K562 (cell line): ENCODE results near the gene CTPS2. TPM values are rescaled to one million over a fixed set of nuclear protein-coding genes. Genes with fewer than 3 reads are reported as not detected.

Experiments used
- ATAC-seq: fragments of 200-7000 bp; cut with Tn5 transposase; 3 replicates; pipeline ENCODE4 v1.9.1; 2020; ENCODE audit warnings: moderate library complexity
- BruUV-seq: library from RNA; stranded (reverse); fragments of 400-500 nt; replicated peaks from 2 replicates; lab custom pipeline; 2021; lab: Mats Ljungman, UMichigan
- CTCF ChIA-PET: fragments of 300-600 bp; formaldehyde crosslinking; extraction: SDS; loops from one replicate; lab custom pipeline; 2021; ENCODE audit warnings: low intra/inter-chr PET ratio; lab: Yijun Ruan, JAX
- POLR2A ChIA-PET: fragments of 300-600, 350-650 bp; sonication (Branson Sonifier 250); formaldehyde crosslinking; extraction: SDS; loops from one replicate; lab custom pipeline; 2021; ENCODE audit warnings: antibody characterized with exemption, inconsistent platforms; lab: Yijun Ruan, JAX
- DNase-seq, 4 experiments: peaks; one replicate each; pipeline versions ENCODE4 v3.0.0 to v3.0.0-alpha.2; 2011 to 2018; ENCODE audit warnings: low spot score in 3 of 4, mixed read lengths in 3 of 4; ENCODE audit errors: extremely low read depth in 1 of 4
- FAIRE-seq: peaks from 2 replicates; lab custom pipeline; 2011; peaks lifted over from hg19 to GRCh38; lab: Jason Lieb, UNC
- H2AFZ ChIP-seq: 2 replicates; pipeline ENCODE4 v1.6.0; 2011; ENCODE audit warnings: low read depth, low read length, control low read depth, inconsistent platforms
- H3K27ac ChIP-seq: fragments of 200-600 bp; 3 replicates; pipeline ENCODE4 v1.8.0; 2011; ENCODE audit warnings: low read depth, mild to moderate bottlenecking, control low read depth, inconsistent platforms, low read length, moderate library complexity, mixed read lengths; ENCODE audit errors: extremely low read depth
- H3K27me3 ChIP-seq, 2 experiments: fragments of 300-600 bp in 1 of 2; 2 replicates in 1 of 2; 3 replicates in 1 of 2; pipeline versions ENCODE4 v1.6.0 to v1.8.0; 2011; ENCODE audit warnings: inconsistent platforms in 2 of 2, low read length in 2 of 2, mild to moderate bottlenecking in 1 of 2, mixed read lengths in 1 of 2, moderate library complexity in 1 of 2; ENCODE audit not compliant: control insufficient read depth in 2 of 2, insufficient read depth in 2 of 2
- H3K36me3 ChIP-seq: fragments of 300-600 bp; 3 replicates; pipeline ENCODE4 v1.8.0; 2011; ENCODE audit warnings: mild to moderate bottlenecking, low read length, inconsistent platforms; ENCODE audit not compliant: control insufficient read depth, insufficient read depth
- H3K4me1 ChIP-seq, 2 experiments: fragments of 200-600 bp in 1 of 2; replicated peaks in 1 of 2; 2 replicates in 1 of 2; 3 replicates in 1 of 2; pipeline versions ENCODE4 v1.5.1 to v1.8.0; 2011; ENCODE audit warnings: inconsistent platforms in 2 of 2, low read length in 2 of 2, mild to moderate bottlenecking in 1 of 2, mixed read lengths in 1 of 2, moderate library complexity in 1 of 2; ENCODE audit not compliant: control insufficient read depth in 2 of 2, insufficient read depth in 2 of 2
- H3K4me2 ChIP-seq: 2 replicates; pipeline ENCODE4 v1.6.1; 2011; ENCODE audit warnings: low read length, control low read depth, inconsistent platforms, mixed read lengths; ENCODE audit not compliant: insufficient read depth
- H3K4me3 ChIP-seq: fragments of 200-600 bp; sonication (generic), shearing (Covaris generic); 2 replicates; pipeline ENCODE4 v1.5.1; 2016; ENCODE audit warnings: control low read depth, inconsistent platforms
- H3K79me2 ChIP-seq: fragments of 200-600 bp; 3 replicates; pipeline ENCODE4 v1.8.0; 2011; ENCODE audit warnings: low read length, inconsistent platforms; ENCODE audit not compliant: control insufficient read depth, insufficient read depth
- H3K9ac ChIP-seq, 2 experiments: 2 replicates each; pipeline versions ENCODE4 v1.6.0 to v1.6.1; 2011; ENCODE audit warnings: low read depth in 2 of 2, low read length in 2 of 2, control low read depth in 1 of 2, inconsistent platforms in 1 of 2, mild to moderate bottlenecking in 1 of 2, mixed read lengths in 1 of 2; ENCODE audit not compliant: insufficient read depth in 1 of 2
- H3K9me1 ChIP-seq: one replicate; pipeline ENCODE4 v1.6.0; 2011; ENCODE audit warnings: inconsistent platforms, mild to moderate bottlenecking, low read length, moderate library complexity; ENCODE audit not compliant: control insufficient read depth, insufficient read depth
- H3K9me3 ChIP-seq: replicated peaks from 2 replicates; pipeline ENCODE4 v1.5.1; 2011; ENCODE audit warnings: low read depth, low read length, inconsistent platforms; ENCODE audit not compliant: control insufficient read depth, insufficient read depth
- H4K20me1 ChIP-seq: replicated peaks from 2 replicates; pipeline ENCODE4 v1.6.1; 2011; ENCODE audit warnings: low read length, inconsistent platforms, mixed read lengths; ENCODE audit not compliant: control insufficient read depth, insufficient read depth
- ASH1L ChIP-seq: fragments of 450-650 bp; IDR thresholded peaks from 2 replicates; pipeline ENCODE4 v1.6.1; 2018; ENCODE audit warnings: borderline replicate concordance, mild to moderate bottlenecking, low read depth; ENCODE audit not compliant: partially characterized antibody
- BCL6 ChIP-seq: fragments of 250-450 bp; sonication (Bioruptor Pico); IDR thresholded peaks from 2 replicates; pipeline ENCODE4 v1.4.0; 2020
- BRD9 ChIP-seq: fragments of 450-650 bp; IDR thresholded peaks from 2 replicates; pipeline ENCODE4 v1.6.1; 2018; ENCODE audit warnings: low read depth; ENCODE audit not compliant: partially characterized antibody
- CBX5 ChIP-seq: IDR thresholded peaks from 2 replicates; pipeline ENCODE4 v1.6.1; 2014; ENCODE audit warnings: low read depth, borderline replicate concordance
- IRF9 ChIP-seq: fragments of 450-650 bp; IDR thresholded peaks from 2 replicates; pipeline ENCODE4 v1.6.1; 2016; ENCODE audit warnings: missing biosample characterization, missing genetic modification characterization
- PPARD ChIP-seq: fragments of 250-450 bp; sonication (Bioruptor Pico); IDR thresholded peaks from 2 replicates; pipeline ENCODE4 v1.8.0; 2022; ENCODE audit warnings: inconsistent platforms, mild to moderate bottlenecking, moderate library complexity
- PTRF ChIP-seq: fragments of 450-650 bp; IDR thresholded peaks from 2 replicates; pipeline ENCODE4 v1.6.1; 2016; ENCODE audit warnings: mild to moderate bottlenecking, missing genetic modification characterization, missing compliant biosample characterization
- SMARCC2 ChIP-seq: fragments of 450-650 bp; IDR thresholded peaks from 2 replicates; pipeline ENCODE4 v1.6.1; 2017; ENCODE audit warnings: antibody characterized with exemption, moderate library complexity, mild to moderate bottlenecking, low read depth
- TRIM24 ChIP-seq, 2 experiments: fragments of 450-650 bp; IDR thresholded peaks; 2 replicates each; pipeline ENCODE4 v1.6.1; 2016
- XRCC5 ChIP-seq: fragments of 200-400 bp; formaldehyde crosslinking; IDR thresholded peaks from 2 replicates; pipeline ENCODE4 v1.6.1; 2017; ENCODE audit warnings: low read depth, mild to moderate bottlenecking, low read length
- ZNF324 ChIP-seq: fragments of 250-450 bp; sonication (Bioruptor Pico); IDR thresholded peaks from 2 replicates; pipeline ENCODE4 v1.4.0; 2020; ENCODE audit warnings: mild to moderate bottlenecking
- ZNF696 ChIP-seq: fragments of 250-450 bp; sonication (Bioruptor Pico); conservative IDR thresholded peaks from 2 replicates; pipeline ENCODE4 v1.4.0; 2020; ENCODE audit warnings: mild to moderate bottlenecking, moderate library complexity
- ZNF766 ChIP-seq: fragments of 200-800 bp; sonication (Bioruptor generic); conservative IDR thresholded peaks from 2 replicates; pipeline ENCODE4 v1.6.1; 2016; ENCODE audit warnings: missing genetic modification characterization, missing compliant biosample characterization
- WGBS: fragments of 100-300 bp; shearing (Covaris generic); methylation state at CpG from one replicate; pipeline ENCODE4 v1.1.6; 2016; ENCODE audit warnings: low coverage, mixed read lengths; ENCODE audit not compliant: insufficient coverage; ENCODE audit errors: missing lambda C conversion rate; 5-methylcytosine and 5-hydroxymethylcytosine counted together
- in situ Hi-C: fragments of 300-500 bp; cut with MboI; formaldehyde crosslinking; loops from 4 replicates; pipeline ENCODE4 v1.15.0; 2018; ENCODE audit warnings: inconsistent platforms, mixed read lengths
- intact Hi-C: fragments of 100-400 bp; cut with micrococcal nuclease; formaldehyde crosslinking; loops from 2 replicates; pipeline ENCODE4 v1.14.2; 2022
- polyA plus RNA-seq, 8 experiments: library from polyadenylated mRNA; depleted of rRNA in 4 of 8; stranded (reverse) in 5 of 8; unstranded in 3 of 8; fragments of >200 nt; fragmentation: Nextera tagmentation in 2 of 8; fragmentation: Illumina TruSeq in 1 of 8; extraction: Ambion mirVana in 2 of 8; extraction: Trizol in 1 of 8; gene quantifications; 2 replicates each; pipeline versions ENCODE4 v1.2.1 to v1.2.3, GENCODE V29; 2011 to 2014; ENCODE audit warnings: inconsistent platforms in 1 of 8, missing spikeins in 1 of 8
- total RNA-seq, 7 experiments: library from RNA; depleted of rRNA in 6 of 7; stranded (reverse); fragments of >200 nt in 6 of 7; fragmentation: Illumina TruSeq in 2 of 7; extraction: Trizol in 2 of 7; gene quantifications; 2 replicates each; pipeline versions ENCODE4 v1.2.1 to v1.2.3, GENCODE V29; 2011 to 2021; ENCODE audit warnings: low replicate concordance in 1 of 7
- TF ChIP-seq, protein P1 (sequence below): sonication (generic); formaldehyde crosslinking; IDR thresholded peaks from 2 replicates; pipeline ENCODE4 v1.4.0; 2020; ENCODE audit warnings: mild to moderate bottlenecking, missing genetic modification reagents

Gene CTPS2
- total and polyA plus RNA-seq, 9 of the 15 experiments (the other 6 are each of a cell fraction or from before 2014, with no cell fraction given), result 5.4 to 19.5 (median 14.1) TPM

DNA sequence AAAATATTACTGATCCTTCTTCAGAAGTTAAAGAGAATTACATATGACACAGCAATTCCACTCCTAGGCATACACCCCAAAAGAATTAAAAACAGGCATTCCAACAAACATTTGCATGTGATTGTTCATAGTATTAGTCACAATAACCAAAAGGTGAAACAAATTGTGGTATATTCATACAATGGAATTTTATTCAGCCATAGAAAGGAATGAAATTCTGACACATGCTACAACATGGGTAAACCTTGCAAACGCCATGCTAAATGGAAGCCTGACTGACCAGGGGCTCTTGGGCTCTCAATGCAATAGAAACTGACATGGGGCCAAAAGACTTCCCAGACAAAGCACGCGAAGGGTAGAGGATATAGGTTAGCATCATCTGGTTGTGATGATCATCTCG is 124.6 kb downstream of the CTPS2 start:
- Histone ChIP-seq H3K36me3 (peaks cover 5% of the 10 kb centered on the region; the same call in 1 of the 3 replicates), H4K20me1 (no peaks in the 10 kb centered on the region), H3K27ac (no peak overlapping the region), H3K9me3 (no peaks in the 10 kb centered on the region), H2AFZ (no peak overlapping the region), H3K4me1 (no peaks in the 10 kb centered on the region; a peak in 1 of 5 replicates), H3K9me1 (no peaks in the 10 kb centered on the region), H3K9ac (no peak overlapping the region), H3K27me3 (no peaks in the 10 kb centered on the region), H3K4me3 (no peak overlapping the region), H3K4me2 (no peak overlapping the region), H3K79me2 (no peaks in the 10 kb centered on the region)
- CTCF ChIA-PET, result no interaction called here
- intact Hi-C loops, result no loop called here
- no peak for FAIRE-seq
- ATAC-seq, result no peak
- TF ChIP-seq, protein P1, sequence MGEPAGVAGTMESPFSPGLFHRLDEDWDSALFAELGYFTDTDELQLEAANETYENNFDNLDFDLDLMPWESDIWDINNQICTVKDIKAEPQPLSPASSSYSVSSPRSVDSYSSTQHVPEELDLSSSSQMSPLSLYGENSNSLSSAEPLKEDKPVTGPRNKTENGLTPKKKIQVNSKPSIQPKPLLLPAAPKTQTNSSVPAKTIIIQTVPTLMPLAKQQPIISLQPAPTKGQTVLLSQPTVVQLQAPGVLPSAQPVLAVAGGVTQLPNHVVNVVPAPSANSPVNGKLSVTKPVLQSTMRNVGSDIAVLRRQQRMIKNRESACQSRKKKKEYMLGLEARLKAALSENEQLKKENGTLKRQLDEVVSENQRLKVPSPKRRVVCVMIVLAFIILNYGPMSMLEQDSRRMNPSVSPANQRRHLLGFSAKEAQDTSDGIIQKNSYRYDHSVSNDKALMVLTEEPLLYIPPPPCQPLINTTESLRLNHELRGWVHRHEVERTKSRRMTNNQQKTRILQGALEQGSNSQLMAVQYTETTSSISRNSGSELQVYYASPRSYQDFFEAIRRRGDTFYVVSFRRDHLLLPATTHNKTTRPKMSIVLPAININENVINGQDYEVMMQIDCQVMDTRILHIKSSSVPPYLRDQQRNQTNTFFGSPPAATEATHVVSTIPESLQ (CRISPR knock-in tag), result no peak
- no peak for TF ChIP-seq ZNF696
- no peak for TF ChIP-seq ZNF324 (CRISPR knock-in tag)
- no peak for TF ChIP-seq TRIM24 (IDR thresholded peaks at IDR 0.05)
- no peak for TF ChIP-seq IRF9
- no peak for TF ChIP-seq SMARCC2
- TF ChIP-seq BCL6 (CRISPR knock-in tag), result no peak
- TF ChIP-seq XRCC5, result no peak
- no peak for TF ChIP-seq PPARD (CRISPR knock-in tag)
- TF ChIP-seq PTRF (tag), result no peak
- TF ChIP-seq ASH1L, result no peak
- no peak for TF ChIP-seq ZNF766 (CRISPR knock-in tag)
- no peak for TF ChIP-seq CBX5
- no peak for TF ChIP-seq BRD9
- 71% methylated on average over 4 of the region's 4 CpGs for WGBS
- in situ Hi-C loops, result no loop called here
- no TSS peak for BruUV-seq
- POLR2A ChIA-PET, result no interaction called here
- no peak for DNase-seq
